Measurements from ENCODE around the gene ADGRG6.
A peak's percentile ranks its signal among the peaks of the same experiment; 100 is the strongest.
"Not testable (repeated sequence)": the region's sequence is repeated elsewhere in the genome, so short reads cannot be mapped to it uniquely, and the experiment has no call there.

ADGRG6 gene

GRCh38 chr6:142452993-142453392 lies 151.2 kb downstream of the ADGRG6 start:
- no peak for FAIRE-seq

- not testable (repeated sequence) for FAIRE-seq
Measured at GRCh38 chr6:142454196-142454595, 152.4 kb downstream of the ADGRG6 start.

GRCh38 chr6:142454848-142455247 lies 153.0 kb downstream of the ADGRG6 start:
- FAIRE-seq: not testable (repeated sequence)

GRCh38 chr6:142455957-142456589 lies 154.3 kb downstream of the ADGRG6 start:
- FAIRE-seq: no peak

- no peak for FAIRE-seq
Measured at GRCh38 chr6:142457638-142458406, 156.0 kb downstream of the ADGRG6 start.

GRCh38 chr6:142458836-142459235 lies 157.0 kb downstream of the ADGRG6 start:
- no peak for FAIRE-seq

- no peak for FAIRE-seq
Measured at GRCh38 chr6:142459271-142459670, 157.5 kb downstream of the ADGRG6 start.

- FAIRE-seq: no peak
Measured at GRCh38 chr6:142462260-142462659, 160.5 kb downstream of the ADGRG6 start.

- FAIRE-seq: no peak
Measured at GRCh38 chr6:142463988-142464387, 162.2 kb downstream of the ADGRG6 start.

- no peak for FAIRE-seq
Measured at GRCh38 chr6:142469220-142469619, 167.4 kb downstream of the ADGRG6 start.

- no peak for FAIRE-seq
Measured at GRCh38 chr6:142470421-142470820, 168.6 kb downstream of the ADGRG6 start.

- FAIRE-seq: peak; percentile 92
Measured at GRCh38 chr6:142474531-142475289, 172.9 kb downstream of the ADGRG6 start.

- no peak for FAIRE-seq
Measured at GRCh38 chr6:142476452-142476851, 174.6 kb downstream of the ADGRG6 start.

GRCh38 chr6:142478117-142478516 lies 176.3 kb downstream of the ADGRG6 start:
- no peak for FAIRE-seq

GRCh38 chr6:142481466-142481865 lies 179.7 kb downstream of the ADGRG6 start:
- no peak for FAIRE-seq

- FAIRE-seq: no peak
Measured at GRCh38 chr6:142482249-142482648, 180.4 kb downstream of the ADGRG6 start.

- no peak for FAIRE-seq
Measured at GRCh38 chr6:142482974-142483373, 181.2 kb downstream of the ADGRG6 start.

- no peak for FAIRE-seq
Measured at GRCh38 chr6:142485256-142485655, 183.4 kb downstream of the ADGRG6 start.

- FAIRE-seq: no peak
Measured at GRCh38 chr6:142489722-142490610, 188.2 kb downstream of the ADGRG6 start.

All from TTC549 (cell line).